K562 (cell line): ENCODE results near the gene UBAC2. TPM values are rescaled to one million over a fixed set of nuclear protein-coding genes. Genes with fewer than 3 reads are reported as not detected.

Experiments used
- ATAC-seq: fragments of 200-7000 bp; cut with Tn5 transposase; 3 replicates; pipeline ENCODE4 v1.9.1; 2020; ENCODE audit warnings: moderate library complexity
- BruUV-seq: library from RNA; stranded (reverse); fragments of 400-500 nt; replicated peaks from 2 replicates; lab custom pipeline; 2021; lab: Mats Ljungman, UMichigan
- CTCF ChIA-PET: fragments of 300-600 bp; formaldehyde crosslinking; extraction: SDS; loops from one replicate; lab custom pipeline; 2021; ENCODE audit warnings: low intra/inter-chr PET ratio; lab: Yijun Ruan, JAX
- POLR2A ChIA-PET: fragments of 300-600, 350-650 bp; sonication (Branson Sonifier 250); formaldehyde crosslinking; extraction: SDS; loops from one replicate; lab custom pipeline; 2021; ENCODE audit warnings: antibody characterized with exemption, inconsistent platforms; lab: Yijun Ruan, JAX
- DNase-seq, 4 experiments: peaks; one replicate each; pipeline versions ENCODE4 v3.0.0 to v3.0.0-alpha.2; 2011 to 2018; ENCODE audit warnings: low spot score in 3 of 4, mixed read lengths in 3 of 4; ENCODE audit errors: extremely low read depth in 1 of 4
- FAIRE-seq: peaks from 2 replicates; lab custom pipeline; 2011; peaks lifted over from hg19 to GRCh38; lab: Jason Lieb, UNC
- H2AFZ ChIP-seq: 2 replicates; pipeline ENCODE4 v1.6.0; 2011; ENCODE audit warnings: low read depth, low read length, control low read depth, inconsistent platforms
- H3K27ac ChIP-seq: fragments of 200-600 bp; 3 replicates; pipeline ENCODE4 v1.8.0; 2011; ENCODE audit warnings: low read depth, mild to moderate bottlenecking, control low read depth, inconsistent platforms, low read length, moderate library complexity, mixed read lengths; ENCODE audit errors: extremely low read depth
- H3K27me3 ChIP-seq, 2 experiments: fragments of 300-600 bp in 1 of 2; 2 replicates in 1 of 2; 3 replicates in 1 of 2; pipeline versions ENCODE4 v1.6.0 to v1.8.0; 2011; ENCODE audit warnings: inconsistent platforms in 2 of 2, low read length in 2 of 2, mild to moderate bottlenecking in 1 of 2, mixed read lengths in 1 of 2, moderate library complexity in 1 of 2; ENCODE audit not compliant: control insufficient read depth in 2 of 2, insufficient read depth in 2 of 2
- H3K36me3 ChIP-seq: fragments of 300-600 bp; 3 replicates; pipeline ENCODE4 v1.8.0; 2011; ENCODE audit warnings: mild to moderate bottlenecking, low read length, inconsistent platforms; ENCODE audit not compliant: control insufficient read depth, insufficient read depth
- H3K4me1 ChIP-seq, 2 experiments: fragments of 200-600 bp in 1 of 2; replicated peaks in 1 of 2; 2 replicates in 1 of 2; 3 replicates in 1 of 2; pipeline versions ENCODE4 v1.5.1 to v1.8.0; 2011; ENCODE audit warnings: inconsistent platforms in 2 of 2, low read length in 2 of 2, mild to moderate bottlenecking in 1 of 2, mixed read lengths in 1 of 2, moderate library complexity in 1 of 2; ENCODE audit not compliant: control insufficient read depth in 2 of 2, insufficient read depth in 2 of 2
- H3K4me2 ChIP-seq: 2 replicates; pipeline ENCODE4 v1.6.1; 2011; ENCODE audit warnings: low read length, control low read depth, inconsistent platforms, mixed read lengths; ENCODE audit not compliant: insufficient read depth
- H3K4me3 ChIP-seq: fragments of 200-600 bp; sonication (generic), shearing (Covaris generic); 2 replicates; pipeline ENCODE4 v1.5.1; 2016; ENCODE audit warnings: control low read depth, inconsistent platforms
- H3K79me2 ChIP-seq: fragments of 200-600 bp; 3 replicates; pipeline ENCODE4 v1.8.0; 2011; ENCODE audit warnings: low read length, inconsistent platforms; ENCODE audit not compliant: control insufficient read depth, insufficient read depth
- H3K9ac ChIP-seq, 2 experiments: 2 replicates each; pipeline versions ENCODE4 v1.6.0 to v1.6.1; 2011; ENCODE audit warnings: low read depth in 2 of 2, low read length in 2 of 2, control low read depth in 1 of 2, inconsistent platforms in 1 of 2, mild to moderate bottlenecking in 1 of 2, mixed read lengths in 1 of 2; ENCODE audit not compliant: insufficient read depth in 1 of 2
- H3K9me1 ChIP-seq: one replicate; pipeline ENCODE4 v1.6.0; 2011; ENCODE audit warnings: inconsistent platforms, mild to moderate bottlenecking, low read length, moderate library complexity; ENCODE audit not compliant: control insufficient read depth, insufficient read depth
- H3K9me3 ChIP-seq: replicated peaks from 2 replicates; pipeline ENCODE4 v1.5.1; 2011; ENCODE audit warnings: low read depth, low read length, inconsistent platforms; ENCODE audit not compliant: control insufficient read depth, insufficient read depth
- H4K20me1 ChIP-seq: replicated peaks from 2 replicates; pipeline ENCODE4 v1.6.1; 2011; ENCODE audit warnings: low read length, inconsistent platforms, mixed read lengths; ENCODE audit not compliant: control insufficient read depth, insufficient read depth
- CBFA2T3 ChIP-seq: fragments of 450-650 bp; IDR thresholded peaks from 2 replicates; pipeline ENCODE4 v1.6.1; 2017
- CCAR2 ChIP-seq: fragments of 200-400 bp; formaldehyde crosslinking; IDR thresholded peaks from 2 replicates; pipeline ENCODE4 v1.6.1; 2017; ENCODE audit warnings: mild to moderate bottlenecking, low read depth, low read length
- GATAD2B ChIP-seq: fragments of 450-650 bp; IDR thresholded peaks from 2 replicates; pipeline ENCODE4 v1.6.1; 2017; ENCODE audit warnings: mild to moderate bottlenecking, borderline replicate concordance
- TCF7 ChIP-seq: sonication (generic); IDR thresholded peaks from 2 replicates; pipeline ENCODE4 v1.6.1; 2016; ENCODE audit warnings: antibody characterized with exemption, borderline replicate concordance
- WGBS: fragments of 100-300 bp; shearing (Covaris generic); methylation state at CpG from one replicate; pipeline ENCODE4 v1.1.6; 2016; ENCODE audit warnings: low coverage, mixed read lengths; ENCODE audit not compliant: insufficient coverage; ENCODE audit errors: missing lambda C conversion rate; 5-methylcytosine and 5-hydroxymethylcytosine counted together
- in situ Hi-C: fragments of 300-500 bp; cut with MboI; formaldehyde crosslinking; loops from 4 replicates; pipeline ENCODE4 v1.15.0; 2018; ENCODE audit warnings: inconsistent platforms, mixed read lengths
- intact Hi-C: fragments of 100-400 bp; cut with micrococcal nuclease; formaldehyde crosslinking; loops from 2 replicates; pipeline ENCODE4 v1.14.2; 2022
- polyA plus RNA-seq, 8 experiments: library from polyadenylated mRNA; depleted of rRNA in 4 of 8; stranded (reverse) in 5 of 8; unstranded in 3 of 8; fragments of >200 nt; fragmentation: Nextera tagmentation in 2 of 8; fragmentation: Illumina TruSeq in 1 of 8; extraction: Ambion mirVana in 2 of 8; extraction: Trizol in 1 of 8; gene quantifications; 2 replicates each; pipeline versions ENCODE4 v1.2.1 to v1.2.3, GENCODE V29; 2011 to 2014; ENCODE audit warnings: inconsistent platforms in 1 of 8, missing spikeins in 1 of 8
- total RNA-seq, 7 experiments: library from RNA; depleted of rRNA in 6 of 7; stranded (reverse); fragments of >200 nt in 6 of 7; fragmentation: Illumina TruSeq in 2 of 7; extraction: Trizol in 2 of 7; gene quantifications; 2 replicates each; pipeline versions ENCODE4 v1.2.1 to v1.2.3, GENCODE V29; 2011 to 2021; ENCODE audit warnings: low replicate concordance in 1 of 7
- TF ChIP-seq, protein P1 (sequence below), 2 experiments: IDR thresholded peaks; 2 replicates each; pipeline ENCODE4 v1.6.1; 2011; ENCODE audit warnings: borderline replicate concordance in 1 of 2, control low read depth in 1 of 2, low read depth in 1 of 2, low read length in 1 of 2, mild to moderate bottlenecking in 1 of 2, mixed read lengths in 1 of 2, moderate library complexity in 1 of 2; ENCODE audit not compliant: insufficient read depth in 1 of 2, insufficient read length in 1 of 2, poor library complexity in 1 of 2, severe bottlenecking in 1 of 2; ENCODE audit errors: extremely low read depth in 1 of 2
- TF ChIP-seq, protein P2 (sequence below), 2 experiments: fragments of 150-350 bp in 1 of 2; IDR thresholded peaks; 2 replicates each; pipeline ENCODE4 v1.6.1; 2012 to 2016; ENCODE audit warnings: low read depth in 2 of 2, low read length in 2 of 2, mild to moderate bottlenecking in 1 of 2, moderate library complexity in 1 of 2

UBAC2 gene
- total and polyA plus RNA-seq, 9 of the 15 experiments (the other 6 are each of a cell fraction or from before 2014, with no cell fraction given), result 6.0 to 84.1 (median 32.3) TPM

DNA sequence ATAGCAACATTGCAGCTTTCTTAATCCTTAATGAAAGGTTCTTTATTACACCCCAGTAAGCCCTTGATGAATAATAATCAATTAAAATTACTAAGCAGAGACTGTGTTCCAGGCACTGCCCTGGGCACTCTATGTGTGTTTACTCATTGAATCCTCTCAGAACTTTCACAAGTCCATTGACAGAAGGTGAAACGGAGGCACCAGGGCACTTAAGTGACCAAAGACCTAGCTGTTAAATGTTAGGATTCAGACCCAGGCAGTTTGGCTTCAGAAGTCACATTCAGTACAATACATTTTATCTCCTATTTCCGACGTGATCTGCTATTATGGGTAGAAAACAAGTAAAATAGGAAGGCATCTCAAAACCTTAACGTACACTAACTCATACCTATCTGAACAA lies 103.9 kb downstream of the UBAC2 start:
- H3K36me3 ChIP-seq, result peaks cover 18% of the 10 kb centered on the region; the same call in 2 of the 3 replicates
- no peak for ATAC-seq
- TF ChIP-seq GATAD2B, result no peak
- no peak for TF ChIP-seq CCAR2
- H3K4me1 ChIP-seq, result peaks cover 3 to 11% of the 10 kb centered on the region in 2 experiments; a peak in 4 of 5 replicates
- no peak for DNase-seq
- BruUV-seq, result no TSS peak
- no peak overlapping the region for H3K4me3 ChIP-seq
- no peaks in the 10 kb centered on the region for H4K20me1 ChIP-seq
- H3K79me2 ChIP-seq, result peaks cover 41% of the 10 kb centered on the region
- H3K9me3 ChIP-seq, result no peaks in the 10 kb centered on the region
- H3K27ac ChIP-seq, result no peak overlapping the region
- ChIA-PET POLR2A (interaction anchor here (0.6 to 2.1 kb wide), 4 partner anchors 17 to 884 kb away, joined by 3 to 4 read pairs (median 3); no protein-coding TSS in a partner anchor), CTCF (no interaction called here)
- H3K27me3 ChIP-seq, result no peaks in the 10 kb centered on the region
- H2AFZ ChIP-seq, result no peak overlapping the region
- in situ Hi-C loops (no loop called here), intact Hi-C loops (no loop called here)
- 60% methylated on average over 2 of the region's 4 CpGs for WGBS
- no peak overlapping the region for H3K9ac ChIP-seq
- no peak overlapping the region for H3K4me2 ChIP-seq
- no peaks in the 10 kb centered on the region for H3K9me1 ChIP-seq
- FAIRE-seq, result no peak

DNA sequence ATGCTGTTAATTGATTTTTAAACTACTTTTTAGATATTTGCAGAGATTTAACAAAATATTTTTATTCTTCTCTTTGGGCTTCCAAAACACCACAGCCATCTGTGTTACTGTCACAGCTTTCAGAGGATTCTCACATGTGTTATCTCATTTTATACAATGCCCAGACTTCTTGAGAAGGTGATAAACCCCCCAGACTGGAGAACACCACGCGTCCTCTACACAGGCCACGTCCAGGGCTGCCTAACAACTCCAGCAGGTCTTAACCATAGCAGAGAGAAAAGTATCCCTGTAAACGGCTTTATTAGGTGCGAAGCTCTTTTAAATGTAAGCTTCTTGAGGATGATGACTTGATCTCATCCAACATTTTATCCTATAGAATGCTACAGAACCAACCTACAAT lies 104.5 kb downstream of the UBAC2 start:
- Histone ChIP-seq H3K9me3 (no peaks in the 10 kb centered on the region), H3K79me2 (peaks cover 42% of the 10 kb centered on the region), H3K9me1 (no peaks in the 10 kb centered on the region), H4K20me1 (no peaks in the 10 kb centered on the region), H2AFZ (no peak overlapping the region), H3K4me2 (no peak overlapping the region), H3K27me3 (no peaks in the 10 kb centered on the region), H3K27ac (no peak overlapping the region; the same call in 2 of the 3 replicates), H3K9ac (no peak overlapping the region), H3K4me3 (no peak overlapping the region), H3K4me1 (peaks cover 3 to 12% of the 10 kb centered on the region in 2 experiments; a peak in 4 of 5 replicates), H3K36me3 (peaks cover 18% of the 10 kb centered on the region; the same call in 2 of the 3 replicates)
- DNase-seq (peak in 1 of 4 experiments; percentile 34), FAIRE-seq (no peak), ATAC-seq (peak; percentile 20; the same call in 2 of the 3 replicates)
- TF ChIP-seq, protein P1, sequence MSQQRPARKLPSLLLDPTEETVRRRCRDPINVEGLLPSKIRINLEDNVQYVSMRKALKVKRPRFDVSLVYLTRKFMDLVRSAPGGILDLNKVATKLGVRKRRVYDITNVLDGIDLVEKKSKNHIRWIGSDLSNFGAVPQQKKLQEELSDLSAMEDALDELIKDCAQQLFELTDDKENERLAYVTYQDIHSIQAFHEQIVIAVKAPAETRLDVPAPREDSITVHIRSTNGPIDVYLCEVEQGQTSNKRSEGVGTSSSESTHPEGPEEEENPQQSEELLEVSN (IDR thresholded peaks at IDR 0.05; ENCODE audit: borderline replicate concordance in 1 of 2, extremely low read depth in 1 of 2, insufficient read depth in 1 of 2, insufficient read length in 1 of 2, low read depth in 1 of 2, low read length in 1 of 2, poor library complexity in 1 of 2, severe bottlenecking in 1 of 2), result peak in 1 of 2 experiments; percentile 17
- TF ChIP-seq TCF7 (no peak), CBFA2T3 (peak; percentile 43; the same call in 1 of the 2 replicates)
- TF ChIP-seq, protein P2, sequence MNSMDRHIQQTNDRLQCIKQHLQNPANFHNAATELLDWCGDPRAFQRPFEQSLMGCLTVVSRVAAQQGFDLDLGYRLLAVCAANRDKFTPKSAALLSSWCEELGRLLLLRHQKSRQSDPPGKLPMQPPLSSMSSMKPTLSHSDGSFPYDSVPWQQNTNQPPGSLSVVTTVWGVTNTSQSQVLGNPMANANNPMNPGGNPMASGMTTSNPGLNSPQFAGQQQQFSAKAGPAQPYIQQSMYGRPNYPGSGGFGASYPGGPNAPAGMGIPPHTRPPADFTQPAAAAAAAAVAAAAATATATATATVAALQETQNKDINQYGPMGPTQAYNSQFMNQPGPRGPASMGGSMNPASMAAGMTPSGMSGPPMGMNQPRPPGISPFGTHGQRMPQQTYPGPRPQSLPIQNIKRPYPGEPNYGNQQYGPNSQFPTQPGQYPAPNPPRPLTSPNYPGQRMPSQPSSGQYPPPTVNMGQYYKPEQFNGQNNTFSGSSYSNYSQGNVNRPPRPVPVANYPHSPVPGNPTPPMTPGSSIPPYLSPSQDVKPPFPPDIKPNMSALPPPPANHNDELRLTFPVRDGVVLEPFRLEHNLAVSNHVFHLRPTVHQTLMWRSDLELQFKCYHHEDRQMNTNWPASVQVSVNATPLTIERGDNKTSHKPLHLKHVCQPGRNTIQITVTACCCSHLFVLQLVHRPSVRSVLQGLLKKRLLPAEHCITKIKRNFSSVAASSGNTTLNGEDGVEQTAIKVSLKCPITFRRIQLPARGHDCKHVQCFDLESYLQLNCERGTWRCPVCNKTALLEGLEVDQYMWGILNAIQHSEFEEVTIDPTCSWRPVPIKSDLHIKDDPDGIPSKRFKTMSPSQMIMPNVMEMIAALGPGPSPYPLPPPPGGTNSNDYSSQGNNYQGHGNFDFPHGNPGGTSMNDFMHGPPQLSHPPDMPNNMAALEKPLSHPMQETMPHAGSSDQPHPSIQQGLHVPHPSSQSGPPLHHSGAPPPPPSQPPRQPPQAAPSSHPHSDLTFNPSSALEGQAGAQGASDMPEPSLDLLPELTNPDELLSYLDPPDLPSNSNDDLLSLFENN (IDR thresholded peaks at IDR 0.05; ENCODE audit: low read depth in 2 of 2, low read length in 2 of 2), result no peak
- in situ Hi-C loops (no loop called here), intact Hi-C loops (no loop called here)
- 23% methylated on average over 5 of the region's 5 CpGs for WGBS
- CTCF ChIA-PET, result no interaction called here
- no TSS peak for BruUV-seq
- POLR2A ChIA-PET, result interaction anchor here (0.6 to 2.1 kb wide), 4 partner anchors 10 to 884 kb away, joined by 3 to 4 read pairs (median 4); no protein-coding TSS in a partner anchor
